Measurements from ENCODE around the gene TDRD1. TPM values are rescaled to one million over a fixed set of nuclear protein-coding genes. Genes with fewer than 3 reads are reported as not detected.

The TDRD1 gene
- total and polyA plus RNA-seq, 10 of the 15 experiments (the other 5 are each of a cell fraction or from before 2014, with no cell fraction given): 0.03 to 0.04 TPM; not detected in 8

DNA sequence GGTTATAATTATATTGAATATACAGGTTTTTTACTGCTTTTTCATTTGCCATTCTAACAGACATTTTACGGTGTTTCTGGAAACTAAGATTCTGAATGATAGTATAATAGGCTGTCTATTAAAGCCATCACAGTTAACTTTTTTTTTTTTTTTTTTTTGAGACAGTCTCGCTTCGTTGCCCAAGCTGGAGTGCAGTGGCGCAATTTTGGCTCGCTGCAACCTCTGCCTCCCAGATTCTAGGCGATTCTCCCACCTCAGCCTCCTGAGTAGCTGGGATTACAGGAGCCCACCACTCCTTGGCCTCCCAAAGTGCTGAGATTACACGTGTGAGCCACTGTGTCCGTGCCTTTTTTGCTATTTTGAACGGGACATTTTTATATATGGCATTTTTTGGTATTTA is 4.4 kb downstream of the TDRD1 start (continued):
- TF ChIP-seq, protein P1, sequence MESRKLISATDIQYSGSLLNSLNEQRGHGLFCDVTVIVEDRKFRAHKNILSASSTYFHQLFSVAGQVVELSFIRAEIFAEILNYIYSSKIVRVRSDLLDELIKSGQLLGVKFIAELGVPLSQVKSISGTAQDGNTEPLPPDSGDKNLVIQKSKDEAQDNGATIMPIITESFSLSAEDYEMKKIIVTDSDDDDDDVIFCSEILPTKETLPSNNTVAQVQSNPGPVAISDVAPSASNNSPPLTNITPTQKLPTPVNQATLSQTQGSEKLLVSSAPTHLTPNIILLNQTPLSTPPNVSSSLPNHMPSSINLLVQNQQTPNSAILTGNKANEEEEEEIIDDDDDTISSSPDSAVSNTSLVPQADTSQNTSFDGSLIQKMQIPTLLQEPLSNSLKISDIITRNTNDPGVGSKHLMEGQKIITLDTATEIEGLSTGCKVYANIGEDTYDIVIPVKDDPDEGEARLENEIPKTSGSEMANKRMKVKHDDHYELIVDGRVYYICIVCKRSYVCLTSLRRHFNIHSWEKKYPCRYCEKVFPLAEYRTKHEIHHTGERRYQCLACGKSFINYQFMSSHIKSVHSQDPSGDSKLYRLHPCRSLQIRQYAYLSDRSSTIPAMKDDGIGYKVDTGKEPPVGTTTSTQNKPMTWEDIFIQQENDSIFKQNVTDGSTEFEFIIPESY (IDR thresholded peaks at IDR 0.05): no peak

DNA sequence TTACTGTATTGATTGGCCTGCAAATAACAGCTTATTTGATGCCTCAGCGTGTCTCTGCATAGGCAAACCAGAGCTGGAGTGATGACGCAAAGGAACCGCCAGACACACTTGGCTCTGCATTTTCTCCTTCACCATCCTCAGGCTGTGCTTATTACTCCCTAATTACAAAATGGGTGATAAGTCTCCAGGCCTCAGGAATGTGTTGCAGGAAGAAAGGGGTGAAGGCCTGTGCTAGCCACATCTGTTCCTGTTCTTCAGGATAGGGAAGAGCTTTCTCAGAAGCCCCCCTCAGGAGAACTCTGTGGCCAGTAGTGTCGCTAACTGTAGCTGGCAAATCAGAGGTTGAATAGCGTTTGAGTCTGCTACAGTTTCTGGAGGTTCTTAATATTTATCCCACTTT is 5.1 kb downstream of the TDRD1 start:
- no peak for DNase-seq (ENCODE audit: low read depth, low spot score)
- FAIRE-seq: no peak
- POLR2A ChIA-PET: no interaction called here
- in situ Hi-C loops (cut with MboI): loop anchor here (25.0 kb wide), 1 partner anchor 253 kb away; no protein-coding TSS in a partner anchor
- no peaks in the 10 kb centered on the region for H4K20me1 ChIP-seq (ENCODE audit: control insufficient read depth, insufficient read depth)
- H3K27me3 ChIP-seq (replicated peaks in 1 of 2; ENCODE audit: control insufficient read depth in 2 of 2, insufficient read depth in 2 of 2, low read length in 1 of 2): peaks cover 0 to 3% of the 10 kb centered on the region in 2 experiments; a peak in 1 of 4 replicates
- no peak for ATAC-seq
- SMC1A ChIA-PET (ENCODE audit: uncharacterized antibody, unreplicated experiment): no interaction called here
- BruUV-seq (replicated peaks): no TSS peak
- CTCF ChIA-PET: no interaction called here
- no peak overlapping the region for H2AFZ ChIP-seq (ENCODE audit: control insufficient read depth, low read depth, low read length)
- TF ChIP-seq RELA (IDR thresholded peaks at IDR 0.05; ENCODE audit: borderline replicate concordance, partially characterized antibody): no peak
- TF ChIP-seq, protein P2, sequence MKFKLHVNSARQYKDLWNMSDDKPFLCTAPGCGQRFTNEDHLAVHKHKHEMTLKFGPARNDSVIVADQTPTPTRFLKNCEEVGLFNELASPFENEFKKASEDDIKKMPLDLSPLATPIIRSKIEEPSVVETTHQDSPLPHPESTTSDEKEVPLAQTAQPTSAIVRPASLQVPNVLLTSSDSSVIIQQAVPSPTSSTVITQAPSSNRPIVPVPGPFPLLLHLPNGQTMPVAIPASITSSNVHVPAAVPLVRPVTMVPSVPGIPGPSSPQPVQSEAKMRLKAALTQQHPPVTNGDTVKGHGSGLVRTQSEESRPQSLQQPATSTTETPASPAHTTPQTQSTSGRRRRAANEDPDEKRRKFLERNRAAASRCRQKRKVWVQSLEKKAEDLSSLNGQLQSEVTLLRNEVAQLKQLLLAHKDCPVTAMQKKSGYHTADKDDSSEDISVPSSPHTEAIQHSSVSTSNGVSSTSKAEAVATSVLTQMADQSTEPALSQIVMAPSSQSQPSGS (IDR thresholded peaks at IDR 0.05; ENCODE audit: low read length): no peak
- no peak for TF ChIP-seq ZNF217 (IDR thresholded peaks at IDR 0.05)
- TF ChIP-seq NFYB (IDR thresholded peaks at IDR 0.05; ENCODE audit: insufficient read depth, low read depth, low read length): no peak
- TF ChIP-seq SIN3A (IDR thresholded peaks at IDR 0.05; ENCODE audit: low read depth, low read length): no peak
- no peak for TF ChIP-seq TAF1 (IDR thresholded peaks at IDR 0.05; ENCODE audit: borderline replicate concordance, low read depth, low read length)
- TF ChIP-seq ZNF274 (IDR thresholded peaks at IDR 0.05; ENCODE audit: insufficient read depth, insufficient read length): no peak
- TF ChIP-seq CREB1 (IDR thresholded peaks at IDR 0.05; ENCODE audit: low read depth): no peak
- TF ChIP-seq, protein P3, sequence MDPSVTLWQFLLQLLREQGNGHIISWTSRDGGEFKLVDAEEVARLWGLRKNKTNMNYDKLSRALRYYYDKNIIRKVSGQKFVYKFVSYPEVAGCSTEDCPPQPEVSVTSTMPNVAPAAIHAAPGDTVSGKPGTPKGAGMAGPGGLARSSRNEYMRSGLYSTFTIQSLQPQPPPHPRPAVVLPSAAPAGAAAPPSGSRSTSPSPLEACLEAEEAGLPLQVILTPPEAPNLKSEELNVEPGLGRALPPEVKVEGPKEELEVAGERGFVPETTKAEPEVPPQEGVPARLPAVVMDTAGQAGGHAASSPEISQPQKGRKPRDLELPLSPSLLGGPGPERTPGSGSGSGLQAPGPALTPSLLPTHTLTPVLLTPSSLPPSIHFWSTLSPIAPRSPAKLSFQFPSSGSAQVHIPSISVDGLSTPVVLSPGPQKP (IDR thresholded peaks at IDR 0.05; ENCODE audit: low read depth, low read length): no peak
- TF ChIP-seq IKZF2 (IDR thresholded peaks at IDR 0.05): no peak
- no peak for TF ChIP-seq NBN (IDR thresholded peaks at IDR 0.05)
- no peak for TF ChIP-seq ZBED1 (IDR thresholded peaks at IDR 0.05; ENCODE audit: borderline replicate concordance)
- no peak for TF ChIP-seq NFIC (IDR thresholded peaks at IDR 0.05; ENCODE audit: low read depth, low read length)
- TF ChIP-seq KAT2A (conservative IDR thresholded peaks at IDR 0.05; ENCODE audit: control insufficient read depth, low read depth, low read length): no peak
- no peak for TF ChIP-seq SMAD1 (IDR thresholded peaks at IDR 0.05; ENCODE audit: low read depth, partially characterized antibody)
- TF ChIP-seq DPF2 (IDR thresholded peaks at IDR 0.05): no peak
- TF ChIP-seq MYC (IDR thresholded peaks at IDR 0.05; ENCODE audit: insufficient read depth, insufficient read length, insufficient replicate concordance, low read length, severe bottlenecking): no peak
- TF ChIP-seq HCFC1 (IDR thresholded peaks at IDR 0.05; ENCODE audit: low read length): no peak
- no peak for TF ChIP-seq PAX8 (IDR thresholded peaks at IDR 0.05)
- no peaks in the 10 kb centered on the region for H3K36me3 ChIP-seq (ENCODE audit: control insufficient read depth in 2 of 2, insufficient read depth in 2 of 2, low read length in 1 of 2)
- no peaks in the 10 kb centered on the region; the same call in 1 of the 2 replicates for H3K4me1 ChIP-seq (ENCODE audit: control insufficient read depth, insufficient read depth, low read length)
- H3K9ac ChIP-seq (ENCODE audit: control insufficient read depth, insufficient read depth, low read length): no peak overlapping the region
- H3K9me3 ChIP-seq (replicated peaks; ENCODE audit: control insufficient read depth, insufficient read depth, low read length): no peaks in the 10 kb centered on the region
- H3K4me3 ChIP-seq: no peak overlapping the region
- no peak overlapping the region for H3K4me2 ChIP-seq (ENCODE audit: control insufficient read depth, insufficient read depth)
- WGBS (ENCODE audit: insufficient coverage, insufficient replicate concordance, low lambda C conversion rate, missing lambda C conversion rate): 94% methylated on average over 5 of the region's 5 CpGs
- RAD21 ChIA-PET (ENCODE audit: unreplicated experiment): no interaction called here
- H3K79me2 ChIP-seq (ENCODE audit: control insufficient read depth, insufficient read depth, low read length): no peaks in the 10 kb centered on the region
- intact Hi-C loops (cut with micrococcal nuclease; ENCODE audit: unreplicated experiment): no loop called here
- no peak overlapping the region for H3K27ac ChIP-seq (ENCODE audit: control insufficient read depth, insufficient read depth)
